ENCODE measurements around the gene RASSF10. TPM values are rescaled to one million over a fixed set of nuclear protein-coding genes. Genes with fewer than 3 reads are reported as not detected.

RASSF10 gene
- polyA plus RNA-seq, 3 donors = not detected

DNA sequence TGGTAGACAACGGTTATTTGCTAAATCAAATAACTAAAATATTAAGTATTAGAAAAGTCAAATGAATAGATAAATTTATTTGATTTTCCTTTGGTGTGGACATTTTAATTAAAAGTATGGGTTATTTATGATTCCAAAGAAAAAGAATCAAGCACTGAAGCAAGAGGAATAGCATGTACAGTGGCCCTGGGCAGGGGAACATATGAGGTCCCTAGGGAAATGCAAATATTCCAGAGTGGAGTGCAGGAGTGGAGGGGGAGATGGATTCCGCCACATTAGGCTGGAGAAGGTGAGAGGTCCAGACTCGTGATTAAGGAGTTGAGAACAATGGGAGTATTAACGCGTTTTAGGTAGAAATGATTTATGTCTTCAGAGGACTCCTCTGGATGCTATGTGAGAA lies 30.0 kb downstream of the RASSF10 start:
- intact Hi-C loops (cut with micrococcal nuclease) = no loop called here
- no peak overlapping the region for H3K4me2 ChIP-seq (replicated peaks; ENCODE audit: extremely low read depth, low read length, poor library complexity, severe bottlenecking)
- H3K4me3 ChIP-seq (replicated peaks in 1 of 3; ENCODE audit: low read depth in 2 of 3, low read length in 3 of 3) = no peak overlapping the region
- H3K4me1 Mint-ChIP-seq = no peaks in the 10 kb centered on the region
- no peaks in the 10 kb centered on the region for H3K4me1 ChIP-seq (ENCODE audit: control insufficient read depth in 1 of 2, insufficient read depth in 2 of 2, low read length in 2 of 2)
- H3K27me3 Mint-ChIP-seq (ENCODE audit: low read depth in 3 of 3) = peaks cover 2 to 7% (median 4%) of the 10 kb centered on the region in 3 donors
- H3K36me3 Mint-ChIP-seq = no peaks in the 10 kb centered on the region
- TF ChIP-seq, protein P1, sequence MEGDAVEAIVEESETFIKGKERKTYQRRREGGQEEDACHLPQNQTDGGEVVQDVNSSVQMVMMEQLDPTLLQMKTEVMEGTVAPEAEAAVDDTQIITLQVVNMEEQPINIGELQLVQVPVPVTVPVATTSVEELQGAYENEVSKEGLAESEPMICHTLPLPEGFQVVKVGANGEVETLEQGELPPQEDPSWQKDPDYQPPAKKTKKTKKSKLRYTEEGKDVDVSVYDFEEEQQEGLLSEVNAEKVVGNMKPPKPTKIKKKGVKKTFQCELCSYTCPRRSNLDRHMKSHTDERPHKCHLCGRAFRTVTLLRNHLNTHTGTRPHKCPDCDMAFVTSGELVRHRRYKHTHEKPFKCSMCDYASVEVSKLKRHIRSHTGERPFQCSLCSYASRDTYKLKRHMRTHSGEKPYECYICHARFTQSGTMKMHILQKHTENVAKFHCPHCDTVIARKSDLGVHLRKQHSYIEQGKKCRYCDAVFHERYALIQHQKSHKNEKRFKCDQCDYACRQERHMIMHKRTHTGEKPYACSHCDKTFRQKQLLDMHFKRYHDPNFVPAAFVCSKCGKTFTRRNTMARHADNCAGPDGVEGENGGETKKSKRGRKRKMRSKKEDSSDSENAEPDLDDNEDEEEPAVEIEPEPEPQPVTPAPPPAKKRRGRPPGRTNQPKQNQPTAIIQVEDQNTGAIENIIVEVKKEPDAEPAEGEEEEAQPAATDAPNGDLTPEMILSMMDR (IDR thresholded peaks at IDR 0.05) = no peak
- DNase-seq = no peak
- no peaks in the 10 kb centered on the region for H4K20me1 ChIP-seq (ENCODE audit: insufficient read depth, low read length)
- no peak overlapping the region for H3K27ac Mint-ChIP-seq
- no peaks in the 10 kb centered on the region for H3K9me3 Mint-ChIP-seq
- no peaks in the 10 kb centered on the region for H3K9me3 ChIP-seq (replicated peaks in 1 of 2; ENCODE audit: control insufficient read depth in 1 of 2, insufficient read depth in 1 of 2, low read length in 2 of 2)
- no peak overlapping the region for H2AFZ ChIP-seq (ENCODE audit: insufficient read depth, low read depth, low read length, poor library complexity, severe bottlenecking)
- no peaks in the 10 kb centered on the region for H3K79me2 ChIP-seq (ENCODE audit: insufficient read depth, low read length)
- H3K4me3 Mint-ChIP-seq = no peak overlapping the region
- no peak overlapping the region for H3K27ac ChIP-seq (ENCODE audit: low read depth in 1 of 2, low read length in 2 of 2)
- no peaks in the 10 kb centered on the region for H3K36me3 ChIP-seq (replicated peaks in 1 of 2; ENCODE audit: control insufficient read depth in 1 of 2, insufficient read depth in 2 of 2, low read length in 2 of 2)
- H3K9ac ChIP-seq (ENCODE audit: insufficient read depth, low read length, poor library complexity, severe bottlenecking) = no peak overlapping the region
- no peaks in the 10 kb centered on the region for H3K27me3 ChIP-seq (ENCODE audit: control insufficient read depth in 2 of 2, insufficient read depth in 2 of 2, low read length in 2 of 2)
- WGBS (ENCODE audit: insufficient coverage) = 94% methylated on average over 4 of the region's 5 CpGs

DNA sequence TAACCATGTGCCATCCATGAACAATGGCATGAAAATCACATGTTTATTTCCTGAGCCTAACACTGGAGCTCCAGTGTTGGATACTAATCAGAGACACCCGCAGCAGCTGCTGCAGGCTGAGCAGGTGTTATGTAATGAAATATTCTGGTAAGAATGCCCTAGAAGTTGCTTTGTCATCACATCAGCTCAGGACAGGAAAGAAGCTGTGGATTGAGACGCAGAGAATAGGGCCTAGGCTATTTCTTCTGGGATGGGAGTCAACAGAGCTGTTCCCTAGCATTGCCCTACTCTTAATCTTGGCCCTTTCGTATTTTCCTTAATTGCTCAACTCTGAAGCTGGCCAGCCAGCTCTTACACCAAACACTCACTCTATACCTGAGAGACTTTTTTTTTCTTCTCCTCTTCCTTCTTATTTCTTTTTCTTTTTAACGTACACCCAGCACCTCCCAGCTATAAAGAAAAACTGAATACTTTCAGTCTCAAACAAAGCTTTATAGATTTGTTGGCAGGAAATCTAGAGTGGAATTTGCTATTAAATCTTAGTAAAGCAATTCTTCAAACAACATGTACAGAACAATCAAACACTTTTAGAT lies 31.9 kb downstream of the RASSF10 start:
- H4K20me1 ChIP-seq (ENCODE audit: insufficient read depth, low read length) = no peaks in the 10 kb centered on the region
- H2AFZ ChIP-seq (ENCODE audit: insufficient read depth, low read depth, low read length, poor library complexity, severe bottlenecking) = no peak overlapping the region
- Mint-ChIP-seq H3K27ac (no peak overlapping the region), H3K4me3 (no peak overlapping the region), H3K9me3 (no peaks in the 10 kb centered on the region), H3K36me3 (no peaks in the 10 kb centered on the region), H3K4me1 (no peaks in the 10 kb centered on the region), H3K27me3 (ENCODE audit: low read depth in 3 of 3) (peaks cover 2% of the 10 kb centered on the region in 3 donors)
- TF ChIP-seq, protein P1 (IDR thresholded peaks at IDR 0.05) = no peak
- no peak overlapping the region for H3K27ac ChIP-seq (ENCODE audit: low read depth in 1 of 2, low read length in 2 of 2)
- no peaks in the 10 kb centered on the region for H3K79me2 ChIP-seq (ENCODE audit: insufficient read depth, low read length)
- no peak overlapping the region for H3K4me3 ChIP-seq (replicated peaks in 1 of 3; ENCODE audit: low read depth in 2 of 3, low read length in 3 of 3)
- H3K4me2 ChIP-seq (replicated peaks; ENCODE audit: extremely low read depth, low read length, poor library complexity, severe bottlenecking) = no peak overlapping the region
- H3K36me3 ChIP-seq (replicated peaks in 1 of 2; ENCODE audit: control insufficient read depth in 1 of 2, insufficient read depth in 2 of 2, low read length in 2 of 2) = no peaks in the 10 kb centered on the region
- no peaks in the 10 kb centered on the region for H3K9me3 ChIP-seq (replicated peaks in 1 of 2; ENCODE audit: control insufficient read depth in 1 of 2, insufficient read depth in 1 of 2, low read length in 2 of 2)
- intact Hi-C loops (cut with micrococcal nuclease) = no loop called here
- 42% methylated on average over 3 of the region's 4 CpGs for WGBS (ENCODE audit: insufficient coverage)
- DNase-seq = no peak
- H3K4me1 ChIP-seq (ENCODE audit: control insufficient read depth in 1 of 2, insufficient read depth in 2 of 2, low read length in 2 of 2) = no peaks in the 10 kb centered on the region
- H3K27me3 ChIP-seq (ENCODE audit: control insufficient read depth in 2 of 2, insufficient read depth in 2 of 2, low read length in 2 of 2) = no peaks in the 10 kb centered on the region
- no peak overlapping the region for H3K9ac ChIP-seq (ENCODE audit: insufficient read depth, low read length, poor library complexity, severe bottlenecking)
